GM18951 (cell line): Measurements from ENCODE around the gene AKR7A3.
"Not testable (repeated sequence)": the region's sequence is repeated elsewhere in the genome, so short reads cannot be mapped to it uniquely, and the experiment has no call there.

Experiments used
- POLR2A ChIP-seq: IDR thresholded peaks from 4 replicates; pipeline ENCODE4 v1.6.1; 2011; ENCODE audit warnings: mild to moderate bottlenecking; ENCODE audit not compliant: insufficient read length, insufficient read depth; ENCODE audit errors: extremely low read depth
- in situ Hi-C: fragments of 300-500 bp; cut with MboI; formaldehyde crosslinking; loops from one replicate; pipeline ENCODE4 v1.12.0; 2022; ENCODE audit warnings: low sequenced_read_pairs, mixed read lengths, inconsistent platforms; ENCODE audit not compliant: unreplicated experiment

The AKR7A3 gene

DNA sequence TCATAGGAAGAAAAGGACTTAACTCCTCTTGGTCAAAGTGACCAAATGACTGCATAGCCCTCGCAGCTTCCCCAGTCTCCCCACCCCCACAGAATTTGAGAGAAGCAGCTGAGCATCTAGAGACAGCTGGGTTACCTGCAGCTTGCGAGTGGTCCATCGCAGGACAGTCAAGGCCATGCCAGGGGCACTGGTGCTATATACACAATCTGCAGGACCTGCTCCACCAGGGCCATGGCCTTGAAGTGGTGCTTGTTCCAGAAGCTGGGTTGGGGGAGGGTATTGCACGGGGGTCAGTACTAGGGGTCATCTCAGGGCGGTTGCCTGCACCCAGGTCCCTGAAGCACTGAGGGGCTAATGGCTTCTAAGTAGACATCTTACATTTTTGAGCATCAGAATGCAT is 26.5 kb downstream of the AKR7A3 start:
- TF ChIP-seq POLR2A, result peak; percentile 5
- in situ Hi-C loops, result no loop called here

DNA sequence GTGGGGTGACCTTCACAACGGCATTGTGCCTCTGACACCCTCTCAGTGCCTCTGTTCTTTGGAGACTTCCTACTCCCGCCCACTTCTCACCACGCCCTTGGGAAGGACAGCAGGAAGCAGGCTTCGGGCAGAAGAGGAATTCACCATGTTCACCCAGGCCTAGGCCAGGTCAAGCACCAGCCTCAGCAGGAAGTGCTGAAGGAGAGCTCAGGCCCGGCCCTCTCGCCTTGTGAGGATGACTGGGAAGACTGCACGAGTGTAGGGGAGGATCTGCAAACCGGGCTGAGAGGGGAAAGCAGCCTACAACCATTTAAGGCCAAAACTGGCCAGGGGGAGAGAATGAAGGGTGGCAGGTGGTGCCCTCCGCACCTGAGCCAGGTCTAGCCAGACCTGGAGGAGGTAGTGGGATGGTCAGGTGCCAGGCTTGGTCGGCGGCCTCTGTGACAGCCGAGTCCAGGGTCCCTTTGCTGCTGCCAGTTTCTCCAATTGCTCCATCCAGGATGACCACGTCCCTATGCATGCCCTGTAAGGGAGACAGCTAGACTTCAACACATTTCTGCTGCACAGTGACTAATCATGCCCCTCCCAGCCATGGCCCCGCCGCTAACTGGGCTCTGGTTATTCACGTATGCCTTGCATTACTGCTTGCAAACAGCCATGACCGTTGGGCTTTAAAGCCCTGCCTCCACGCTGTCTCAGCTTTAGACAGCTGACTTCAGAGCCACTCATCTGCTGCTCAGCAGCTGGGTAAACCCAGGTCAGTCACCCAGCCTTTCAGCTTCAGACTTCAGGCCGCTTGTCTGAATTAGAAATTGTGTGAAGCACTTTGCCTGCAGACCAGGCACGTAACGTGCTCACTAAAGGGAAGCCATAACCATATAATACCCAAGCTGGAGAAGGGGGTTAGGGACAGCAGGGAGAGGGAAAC is 28.1 kb downstream of the AKR7A3 start:
- TF ChIP-seq POLR2A, result no peak
- in situ Hi-C loops, result no loop called here

DNA sequence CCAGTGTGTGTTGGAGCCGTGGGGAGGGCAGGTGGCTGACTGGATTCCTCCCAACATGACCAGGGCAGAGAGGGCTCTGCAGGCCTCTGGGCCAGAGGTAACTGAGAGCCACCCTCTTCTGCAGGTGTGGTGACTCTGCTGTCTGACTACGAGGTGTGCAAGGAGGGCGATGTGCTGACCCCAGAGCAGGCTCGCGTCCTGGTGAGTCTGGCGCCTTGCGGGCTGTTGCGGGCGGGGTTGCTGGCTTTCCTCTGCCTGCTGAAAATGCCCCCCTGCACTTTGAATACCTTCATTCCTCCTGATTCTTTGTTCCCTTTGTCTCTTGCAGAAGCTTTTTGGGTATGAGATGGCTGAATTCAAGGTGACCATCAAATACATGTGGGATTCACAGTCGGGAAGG is 30.2 kb downstream of the AKR7A3 start:
- in situ Hi-C loops, result no loop called here
- TF ChIP-seq POLR2A, result no peak

DNA sequence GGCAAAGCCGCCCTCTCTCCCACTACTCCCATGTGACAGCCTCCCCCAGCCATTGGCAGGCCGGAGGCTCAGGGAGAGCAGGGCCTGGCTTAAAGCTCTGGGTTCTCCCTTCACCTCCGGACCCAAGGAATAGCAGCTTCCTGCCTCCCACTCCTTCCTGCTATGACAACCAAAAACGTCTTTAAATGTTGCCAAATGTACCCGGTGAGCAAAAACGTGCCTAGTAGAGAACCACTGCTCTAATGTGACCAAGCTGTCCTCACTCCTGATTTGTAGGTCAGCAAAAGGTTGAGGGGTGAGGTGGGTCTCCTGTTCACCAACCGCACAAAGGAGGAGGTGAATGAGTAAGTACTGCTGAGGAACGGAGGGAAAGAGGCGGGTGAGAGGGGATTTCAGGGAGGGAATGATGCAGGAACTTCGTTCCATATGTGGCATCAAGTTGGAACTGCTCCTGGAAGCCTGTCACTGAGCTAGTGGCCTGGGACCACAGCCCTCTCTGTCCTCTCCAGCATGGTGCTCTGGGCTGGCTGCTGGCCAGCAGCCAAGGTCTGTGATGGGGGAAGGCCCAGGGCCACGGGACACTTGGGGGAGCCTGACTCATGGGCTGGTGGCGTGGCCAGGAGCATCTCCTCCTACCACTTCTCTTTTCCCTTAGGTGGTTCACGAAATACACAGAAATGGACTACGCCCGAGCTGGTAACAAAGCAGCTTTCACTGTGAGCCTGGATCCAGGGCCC is 31.2 kb downstream of the AKR7A3 start:
- in situ Hi-C loops, result no loop called here
- no peak for TF ChIP-seq POLR2A

DNA sequence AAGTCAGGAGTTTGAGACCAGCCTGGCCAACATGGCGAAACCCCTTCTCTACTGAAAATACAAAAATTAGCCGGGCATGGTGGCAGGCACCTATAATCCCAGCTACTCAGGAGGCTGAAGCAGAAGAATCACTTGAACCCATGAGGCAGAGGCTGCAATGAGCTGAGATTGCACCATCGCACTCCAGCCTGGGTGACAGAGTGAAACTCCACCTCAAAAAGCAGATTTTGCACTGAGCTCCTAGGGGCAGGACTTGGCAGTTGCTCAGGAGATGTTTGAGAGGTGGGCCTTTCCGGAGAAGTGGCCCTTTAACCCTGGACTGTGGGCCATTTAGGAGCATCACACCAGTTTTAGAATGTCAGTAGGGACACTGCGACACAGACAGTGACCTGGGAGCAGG is 32.3 kb downstream of the AKR7A3 start:
- in situ Hi-C loops, result not testable (repeated sequence)

DNA sequence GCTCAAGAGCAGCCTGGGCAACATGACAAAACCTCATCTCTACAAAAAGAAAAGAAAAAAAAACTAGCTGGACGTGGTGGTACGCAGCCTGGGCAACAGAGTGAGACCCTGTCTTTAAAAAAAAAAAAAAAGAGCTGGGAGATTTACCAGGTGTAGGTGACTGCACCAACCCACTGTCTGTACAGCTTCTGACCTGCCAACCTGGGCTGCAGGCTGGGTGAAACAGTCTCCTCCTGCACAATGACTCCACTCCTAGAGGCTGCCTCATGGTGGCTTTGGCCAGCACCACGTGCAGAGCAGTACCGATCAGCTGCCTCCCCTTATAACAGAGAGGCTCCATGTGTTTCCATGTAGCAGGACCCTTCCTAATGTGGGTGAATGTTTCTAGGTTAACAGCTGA is 33.3 kb downstream of the AKR7A3 start:
- TF ChIP-seq POLR2A, result no peak
- in situ Hi-C loops, result no loop called here

DNA sequence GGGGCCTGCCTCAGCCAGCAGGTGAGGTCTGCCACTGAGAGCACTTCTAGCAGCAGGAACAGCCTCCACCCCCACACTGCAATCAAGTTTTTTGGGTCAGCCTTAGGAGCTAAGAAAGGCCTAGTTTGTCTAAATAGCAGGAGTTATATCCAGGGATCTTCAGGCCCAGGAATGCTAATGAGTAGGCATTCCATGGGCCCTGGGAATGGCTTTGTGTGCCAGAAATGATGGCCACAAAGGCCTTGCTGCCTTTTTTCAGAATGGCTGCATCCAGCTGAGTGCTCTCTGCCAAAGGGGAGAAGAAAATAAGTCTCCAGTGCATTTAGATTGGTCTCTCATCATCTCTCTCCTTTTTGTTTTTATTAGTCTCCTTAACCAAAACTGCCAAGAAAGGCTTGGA is 34.2 kb downstream of the AKR7A3 start:
- in situ Hi-C loops, result no loop called here
- no peak for TF ChIP-seq POLR2A

GRCh38 chr1:19251305-19252196 is 37.0 kb downstream of the AKR7A3 start, which contains the start of the genes EMC1 and MRTO4:
TSS of gene EMC1 (minus strand) at chr1:19251524. CDS start at chr1:19251509, 15 bp downstream.
TSS of gene MRTO4 (plus strand) at chr1:19251805. CDS start at chr1:19251836, 31 bp downstream.
- TF ChIP-seq POLR2A, result peak; percentile 94
- in situ Hi-C loops, result no loop called here

GRCh38 chr1:19250629-19251304 is 37.8 kb downstream of the AKR7A3 start:
- TF ChIP-seq POLR2A, result no peak
- in situ Hi-C loops, result no loop called here

DNA sequence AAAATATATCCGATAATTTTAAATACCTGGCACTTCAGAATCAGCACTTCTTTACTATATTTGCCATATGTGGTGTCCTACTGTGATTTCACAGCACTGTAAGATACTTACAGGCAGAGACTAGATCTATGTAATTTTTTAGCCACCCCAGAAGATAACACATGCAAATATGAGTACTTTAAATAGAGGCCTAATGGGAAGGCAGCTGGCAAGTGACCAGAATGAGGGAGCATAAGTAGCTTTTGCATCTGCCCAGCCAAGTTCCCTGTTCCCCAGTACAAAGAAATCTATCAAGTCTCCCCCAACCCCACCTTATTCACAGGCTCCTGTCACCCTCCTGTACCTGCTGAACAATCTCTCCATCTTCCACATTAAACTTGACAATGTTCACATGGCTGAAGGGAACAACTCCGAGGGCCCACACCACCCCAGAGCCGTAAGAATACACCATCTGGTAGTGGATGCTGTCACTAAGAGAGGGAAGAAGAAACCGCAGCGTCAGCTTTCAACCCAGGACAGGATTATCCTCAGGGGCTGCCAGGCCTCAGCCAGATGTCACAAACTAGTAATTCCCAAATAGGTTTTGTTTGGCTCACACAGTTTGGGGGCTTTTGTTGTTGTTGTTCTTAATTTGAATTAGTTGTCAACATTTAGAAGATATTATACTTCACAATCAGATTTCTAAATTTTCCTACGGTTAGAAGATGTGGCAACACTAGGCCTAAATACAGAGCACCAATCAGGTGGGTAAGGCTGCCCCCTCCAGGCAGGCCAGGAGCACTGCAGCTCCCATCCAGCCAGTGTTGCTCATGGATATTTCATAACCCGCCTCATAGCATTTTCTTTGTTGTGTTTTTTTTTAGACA is 47.7 kb downstream of the AKR7A3 start:
- in situ Hi-C loops, result loop anchor here (25.0 kb wide), 1 partner anchor 329 kb away; the partner anchor contains the start of gene ALDH4A1
- TF ChIP-seq POLR2A, result peak; percentile 11

DNA sequence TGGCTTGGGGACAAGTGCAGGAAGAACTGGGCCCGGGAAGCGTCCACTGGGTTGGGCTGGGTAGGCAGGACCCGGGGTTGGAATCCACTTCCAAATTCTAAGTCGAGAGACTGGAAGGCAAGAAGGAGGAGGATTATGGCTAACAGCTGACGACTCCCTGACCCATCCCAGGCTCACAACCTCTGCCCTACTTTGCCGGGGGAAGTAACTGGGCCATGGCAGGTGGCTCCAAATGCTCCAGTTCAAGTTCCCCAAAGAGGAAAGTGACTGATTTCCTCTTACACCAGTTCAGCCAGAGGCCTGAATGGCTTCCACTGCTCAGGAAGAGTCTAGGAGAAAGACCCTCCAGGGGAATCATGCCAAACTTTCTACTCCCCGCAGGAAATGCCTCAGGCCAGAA is 48.7 kb downstream of the AKR7A3 start:
- no peak for TF ChIP-seq POLR2A
- in situ Hi-C loops, result loop anchor here (25.0 kb wide), 1 partner anchor 328 kb away; the partner anchor contains the start of gene ALDH4A1
